RPMI8226 (cell line): Measurements from ENCODE around the gene ZBTB21.

Experiments used
- DNase-seq: peaks from one replicate; pipeline ENCODE4 v3.0.0-alpha.2; 2015

Gene ZBTB21

DNA sequence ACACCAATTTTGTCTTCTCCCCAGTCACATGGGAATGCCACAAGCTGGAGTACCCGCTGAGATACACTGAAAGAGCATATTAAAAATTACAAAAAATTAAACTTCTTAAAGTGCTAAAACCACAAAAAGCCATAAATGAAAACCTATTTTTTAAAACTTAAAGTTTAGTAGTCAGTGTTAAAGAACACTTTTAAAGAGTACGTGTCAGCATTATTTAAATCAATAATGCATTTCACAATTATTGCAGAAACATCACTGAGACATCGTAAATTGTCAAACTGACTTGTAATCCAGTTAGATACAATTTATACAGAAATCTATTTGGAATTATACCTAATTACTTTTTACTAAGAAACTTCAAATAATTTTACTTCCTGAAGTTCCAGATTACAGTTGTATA lies 22.9 kb downstream of the ZBTB21 start:
- DNase-seq, result no peak

DNA sequence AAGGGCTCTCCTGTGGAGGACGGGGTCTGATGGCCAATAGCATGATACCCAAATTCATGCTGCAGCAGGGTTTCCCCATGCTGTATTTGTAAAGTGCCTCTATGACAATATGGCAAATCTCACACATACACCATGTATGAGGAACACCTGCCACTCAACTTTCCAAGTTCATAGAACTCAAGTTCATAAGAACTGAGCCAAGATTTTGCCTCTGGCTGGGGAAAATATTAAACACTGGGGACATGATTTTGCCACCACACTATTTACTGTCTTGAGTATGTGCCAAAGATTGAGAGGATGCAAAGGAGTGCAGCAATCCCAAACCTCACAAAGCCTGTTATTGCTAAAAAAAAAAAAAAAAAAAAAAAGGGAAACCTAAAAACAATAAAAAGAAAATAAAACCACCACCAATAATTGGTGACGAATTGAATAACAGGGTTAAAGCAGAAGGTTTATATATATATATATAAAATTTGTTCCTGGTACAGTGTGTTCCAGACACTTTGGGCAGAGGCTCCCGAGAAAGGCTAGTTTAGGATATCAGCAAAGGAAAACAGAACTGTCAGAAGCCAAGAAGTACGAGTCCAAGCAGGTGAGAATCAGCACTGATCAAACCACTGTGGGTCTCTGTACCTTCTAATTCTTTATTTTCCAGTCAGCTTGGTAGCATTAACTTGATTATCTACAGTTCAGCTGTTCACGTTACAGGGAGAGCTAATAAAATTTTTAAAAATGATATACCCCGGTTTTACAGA lies 24.3 kb downstream of the ZBTB21 start:
- no peak for DNase-seq

DNA sequence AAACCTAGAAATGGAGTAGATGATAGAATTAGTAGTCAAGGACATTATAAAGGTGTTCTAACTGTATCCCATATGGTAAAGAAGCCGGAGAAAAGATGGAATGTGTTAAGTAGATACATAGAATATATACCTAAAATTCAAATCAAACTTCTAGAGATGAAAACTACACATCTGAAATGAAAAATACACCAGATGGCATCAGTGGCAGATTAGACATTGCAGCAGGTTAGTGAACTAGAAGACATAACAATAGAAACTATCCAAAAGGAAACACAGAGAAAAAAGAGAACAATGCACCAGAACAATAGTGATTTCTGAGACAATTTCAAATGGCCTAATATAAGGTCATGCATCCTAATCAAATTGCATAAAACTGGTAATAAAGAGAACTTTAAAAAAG lies 26.9 kb downstream of the ZBTB21 start:
- DNase-seq, result no peak

DNA sequence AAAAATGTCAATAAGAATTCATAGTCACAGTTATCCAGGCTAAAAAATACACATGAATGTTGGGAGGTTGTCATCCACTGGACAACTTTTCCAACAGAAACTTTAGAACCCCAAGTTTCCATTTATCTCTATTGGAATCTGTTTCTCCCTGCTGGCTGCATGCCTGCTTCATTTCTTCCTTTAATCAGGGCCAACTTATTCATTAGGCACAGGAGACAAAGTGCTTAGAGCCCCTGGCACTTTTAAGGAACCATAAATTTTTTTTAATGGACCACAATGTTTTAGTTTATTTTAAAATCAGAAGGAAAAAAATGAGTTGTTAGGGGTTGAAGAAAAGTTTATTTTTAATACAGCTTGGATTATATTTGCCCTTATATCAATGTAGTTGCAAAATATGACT lies 29.6 kb downstream of the ZBTB21 start:
- no peak for DNase-seq

DNA sequence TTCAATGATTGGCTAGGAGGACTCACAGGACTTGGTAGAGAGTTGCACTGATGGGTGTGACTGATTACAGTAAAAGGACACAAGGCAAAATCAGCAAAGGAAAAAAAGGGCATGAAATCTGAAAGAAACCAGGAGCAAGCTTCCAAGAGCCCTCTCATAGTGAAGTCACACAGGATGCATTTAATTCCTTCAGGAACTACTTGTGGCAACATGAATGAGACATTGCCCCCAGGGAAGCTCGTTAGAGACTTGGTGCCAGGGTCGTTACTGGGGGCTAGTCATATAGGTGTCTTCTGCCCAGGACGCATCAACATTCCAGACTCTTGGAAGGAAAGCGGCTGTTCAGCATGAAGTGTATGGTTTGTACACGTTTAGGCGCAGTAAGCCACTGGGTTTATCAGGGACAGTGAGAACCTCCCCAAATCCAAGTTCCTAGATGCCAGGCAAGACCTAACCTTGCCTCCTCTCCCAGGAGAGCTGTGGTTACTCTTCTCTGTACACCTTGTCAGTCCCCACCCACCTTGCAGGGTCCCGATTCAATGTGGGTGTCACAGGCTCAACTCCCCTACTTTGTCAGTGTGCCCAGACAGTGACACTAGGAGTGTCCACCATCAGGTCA lies 30.3 kb downstream of the ZBTB21 start:
- DNase-seq, result no peak

DNA sequence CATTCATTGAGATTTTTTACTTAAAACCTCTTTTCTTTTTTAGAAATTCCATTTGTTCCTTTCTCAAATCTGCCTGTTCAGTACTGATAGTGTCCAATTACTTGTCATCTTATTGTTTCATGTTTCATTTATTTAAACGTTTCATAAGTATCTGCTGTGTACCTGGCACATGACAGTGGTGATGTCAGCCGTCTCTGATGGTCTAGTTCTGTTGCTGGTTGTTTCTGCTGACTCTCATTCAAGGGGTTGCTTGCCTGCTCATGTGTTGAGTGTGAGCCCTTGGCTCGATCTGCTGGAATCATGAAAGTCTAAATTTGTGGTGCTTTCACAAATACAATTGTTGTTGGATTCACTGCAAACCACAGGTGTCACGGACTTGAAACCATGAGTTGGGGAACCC lies 30.8 kb downstream of the ZBTB21 start:
- DNase-seq, result no peak

DNA sequence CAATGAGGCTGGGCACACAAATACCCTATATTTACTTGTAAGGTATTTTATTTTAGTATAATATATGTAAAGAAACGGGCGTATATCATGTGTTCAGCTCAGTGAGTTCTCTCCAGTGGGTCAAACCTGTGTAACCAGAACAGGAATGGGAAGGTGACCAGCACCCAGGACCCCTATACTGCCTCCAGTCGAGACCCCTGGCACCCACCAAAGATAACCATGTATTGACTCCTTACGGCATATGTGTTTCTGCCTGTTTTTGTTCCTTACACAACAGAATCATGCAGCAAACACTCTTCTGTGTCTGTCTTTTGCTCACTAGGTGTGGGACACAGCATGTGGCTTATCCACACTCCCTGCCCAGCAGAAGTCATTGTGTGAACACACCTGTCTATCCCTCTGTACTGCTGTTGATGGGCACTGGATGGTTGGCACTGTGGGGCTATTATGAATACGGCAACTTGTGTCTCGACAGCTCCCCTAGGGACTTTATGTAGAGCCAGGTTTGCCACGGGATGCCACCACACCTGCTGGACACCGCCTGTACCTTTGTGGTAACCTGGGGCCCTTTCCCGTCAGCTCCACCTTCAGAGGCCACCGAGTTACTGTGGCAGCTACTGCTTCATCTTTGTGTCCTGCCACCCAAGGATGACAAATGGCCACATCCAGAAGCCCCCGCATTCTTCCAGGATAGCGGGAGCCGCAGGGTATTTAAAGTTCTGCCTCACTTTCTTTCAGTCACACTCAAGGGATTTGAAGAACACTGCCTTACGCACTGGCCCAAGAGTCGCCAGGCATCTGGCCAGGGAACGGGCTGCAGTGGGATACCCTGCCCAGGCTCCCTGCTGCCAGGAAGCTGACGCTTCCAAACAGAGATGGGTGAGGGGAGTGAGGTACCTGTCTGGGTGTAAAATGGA lies 32.9 kb downstream of the ZBTB21 start:
- DNase-seq, result no peak

DNA sequence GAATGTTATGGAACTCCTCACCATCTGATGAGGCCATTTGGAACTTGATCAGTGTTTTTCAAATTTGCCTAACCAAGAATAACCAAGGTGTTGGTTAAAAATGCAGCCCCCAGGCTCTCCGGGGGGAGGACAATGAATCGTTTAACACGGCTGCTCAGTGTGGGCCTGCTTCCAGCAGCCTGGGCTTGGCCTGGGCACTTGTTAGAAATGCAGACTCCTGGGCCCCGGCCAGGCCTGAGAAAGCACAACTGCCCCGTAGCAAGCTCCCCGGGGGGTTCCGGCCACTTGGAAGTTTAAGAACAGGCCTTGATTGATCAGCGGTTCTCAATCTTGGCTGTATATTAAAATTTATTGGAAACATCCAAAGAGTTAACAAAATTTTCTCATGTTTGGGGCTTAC lies 33.5 kb downstream of the ZBTB21 start:
- DNase-seq, result no peak

DNA sequence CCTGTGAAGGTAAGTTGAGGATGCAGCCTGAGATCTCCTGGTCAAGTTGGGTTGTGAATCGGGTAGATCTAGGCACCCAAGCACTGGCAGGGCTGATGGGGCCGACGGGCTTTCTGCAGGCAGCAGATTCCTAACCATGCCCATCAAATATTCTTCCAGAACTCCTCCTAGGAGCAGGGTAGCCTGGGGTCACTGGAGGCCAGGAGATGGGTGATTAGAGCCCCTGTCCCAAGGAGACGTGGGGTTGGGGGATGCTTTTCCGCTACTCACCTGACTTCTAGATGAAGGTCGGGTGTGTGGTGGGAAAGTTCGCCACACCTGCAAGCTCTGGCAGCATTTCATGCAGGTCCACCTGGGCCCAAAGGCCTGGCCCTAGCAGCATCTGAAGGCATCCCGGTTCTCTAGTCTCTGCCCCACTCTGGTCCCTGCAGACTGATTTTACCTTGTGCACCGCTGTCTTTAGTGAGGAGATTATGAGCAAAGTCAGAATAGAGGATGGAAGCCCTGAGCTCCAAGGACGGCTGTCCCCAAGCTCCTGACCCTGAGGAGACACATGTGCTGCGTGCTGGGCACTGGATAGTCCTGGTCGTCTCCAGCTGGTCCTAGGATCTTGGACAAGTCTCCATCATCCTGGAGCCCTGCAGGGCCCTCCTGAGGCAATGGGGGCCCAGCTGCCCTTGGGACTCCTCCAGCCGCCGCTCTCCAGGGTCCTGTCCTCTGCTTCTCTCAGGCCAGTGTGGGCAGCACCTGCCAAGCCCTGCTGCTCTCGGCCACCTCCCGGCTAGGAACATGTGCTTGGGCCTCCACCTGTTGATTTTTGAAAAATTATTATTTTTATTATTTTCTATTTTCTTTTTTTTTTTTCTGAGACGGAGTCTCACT lies 34.5 kb downstream of the ZBTB21 start:
- no peak for DNase-seq

DNA sequence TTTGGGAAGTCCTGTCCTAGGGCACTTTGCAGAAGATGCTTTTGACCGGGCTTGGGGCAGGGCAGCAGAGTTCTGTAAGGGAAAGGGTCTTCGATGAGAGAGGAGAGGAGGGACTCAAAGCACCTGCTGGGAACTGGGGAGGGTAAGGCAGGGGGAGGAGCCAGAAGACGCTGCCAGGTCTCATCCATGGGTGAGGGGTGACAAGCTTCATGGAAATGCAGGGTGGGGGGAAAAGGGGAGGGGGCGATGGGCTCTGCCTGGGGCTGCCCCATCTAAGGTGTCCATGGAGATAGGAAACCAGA lies 35.5 kb downstream of the ZBTB21 start:
- DNase-seq, result no peak

DNA sequence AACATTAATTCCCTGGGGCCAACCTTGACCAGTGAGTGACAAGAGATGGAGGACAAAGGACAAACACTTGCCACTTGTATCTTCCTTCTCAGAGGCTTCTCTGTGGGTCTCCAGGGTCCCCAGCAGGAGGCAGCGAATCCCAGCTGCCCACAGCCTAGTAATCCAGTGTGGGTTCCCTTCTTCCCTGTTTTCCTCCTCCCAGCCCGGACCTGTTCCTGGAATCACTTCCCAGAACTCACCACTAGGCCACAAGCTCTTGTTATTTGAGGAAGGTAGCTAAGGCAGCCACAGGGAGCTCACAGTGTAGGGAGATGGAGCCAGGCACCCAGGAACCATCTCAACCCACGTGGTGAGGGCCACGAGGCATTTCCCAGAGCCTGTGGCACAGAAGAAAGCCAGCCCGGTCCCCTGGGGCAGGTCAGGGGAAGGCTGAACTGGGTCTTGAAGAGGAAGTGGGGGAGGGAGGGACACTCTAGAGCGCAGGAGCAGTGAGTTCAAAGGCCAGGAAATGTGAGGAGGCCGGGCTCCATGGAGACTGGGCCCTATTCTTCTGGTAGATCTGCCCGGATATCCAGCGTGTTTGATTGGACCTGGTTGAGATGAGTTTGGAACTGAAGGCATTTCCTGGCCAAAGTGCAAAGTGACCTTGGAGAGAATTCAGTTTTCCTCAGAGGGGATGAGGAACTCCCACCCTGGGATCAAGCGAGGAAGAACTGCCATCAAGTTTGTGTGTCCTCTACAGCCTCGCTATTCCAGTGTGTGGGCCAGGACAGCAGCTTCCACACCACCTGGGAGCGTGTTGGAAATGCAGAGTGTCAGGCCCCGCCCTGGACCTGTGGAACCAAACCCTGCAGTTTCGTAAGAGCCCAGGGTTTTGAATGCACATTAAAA lies 36.1 kb downstream of the ZBTB21 start:
- DNase-seq, result no peak

DNA sequence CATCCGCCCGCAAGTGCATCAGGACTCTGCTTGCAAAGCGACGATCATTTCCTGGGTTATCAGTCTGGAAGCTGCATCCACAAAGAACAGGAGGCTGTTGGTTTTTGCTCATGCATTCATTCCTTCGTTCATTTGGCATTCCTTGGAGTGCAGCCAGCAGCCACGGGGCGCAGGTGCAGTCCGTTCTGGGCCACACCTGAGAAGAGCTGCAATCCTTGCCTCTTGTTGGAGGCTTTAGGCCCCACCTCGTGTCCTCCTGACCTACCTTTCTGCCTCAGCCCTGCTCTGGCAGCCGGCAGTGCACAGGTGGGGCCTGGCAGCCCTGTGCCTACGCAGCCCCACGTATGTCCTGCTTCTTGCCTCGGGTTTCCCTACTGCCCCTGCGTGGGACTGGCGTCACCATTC lies 36.7 kb downstream of the ZBTB21 start:
- DNase-seq, result peak; percentile 66

DNA sequence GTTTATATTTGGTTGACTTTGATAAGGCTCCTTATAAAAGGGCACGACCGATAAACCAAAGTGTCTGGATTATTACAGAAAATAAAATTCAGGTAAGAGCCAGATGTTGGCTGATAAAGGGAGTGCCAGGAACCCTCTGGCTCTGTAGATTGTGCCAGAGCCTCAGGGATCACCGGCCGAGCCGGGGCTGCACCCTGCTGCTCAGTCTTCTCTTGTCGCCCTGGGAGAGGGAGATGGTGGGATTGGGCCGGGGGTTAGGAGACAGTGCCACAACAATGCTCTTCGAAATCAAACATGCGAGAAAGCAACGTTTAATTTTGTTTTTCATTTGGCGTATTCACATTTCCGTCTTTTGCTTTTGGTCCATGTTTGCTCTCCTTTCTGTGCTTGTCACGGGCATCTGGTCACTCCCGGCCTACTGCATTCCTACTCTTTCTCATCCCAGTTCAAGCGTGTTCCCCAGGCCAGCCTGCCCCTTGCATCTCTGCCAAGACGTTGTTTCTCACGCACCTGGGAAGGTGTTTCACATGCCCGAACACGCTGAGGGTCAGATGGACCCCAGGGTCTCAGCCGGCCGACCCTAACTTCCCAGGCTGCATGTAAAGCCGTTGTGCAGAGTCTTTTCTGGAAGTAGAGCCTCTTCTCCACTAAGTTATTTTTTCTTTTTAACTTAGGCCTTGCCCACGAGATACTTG lies 37.5 kb downstream of the ZBTB21 start:
- no peak for DNase-seq

DNA sequence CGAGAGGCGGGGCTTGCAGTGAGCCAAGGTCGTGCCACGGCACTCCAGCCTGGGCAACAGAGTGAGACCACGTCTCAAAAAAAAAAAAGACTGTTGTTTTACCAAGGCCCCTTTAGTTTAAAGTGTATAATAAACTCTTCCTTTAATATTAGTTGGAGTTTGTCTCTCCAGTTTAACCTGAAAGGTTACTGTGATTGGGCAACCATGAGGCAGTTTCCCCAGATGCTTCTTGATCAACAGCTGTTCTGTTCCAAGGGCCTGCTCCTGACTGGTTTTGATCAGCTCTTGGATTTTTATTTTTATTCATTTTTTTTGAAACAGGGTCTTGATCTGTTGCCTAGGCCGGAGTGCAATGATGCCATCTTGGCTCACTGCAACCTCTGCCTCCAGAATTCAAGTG lies 38.3 kb downstream of the ZBTB21 start:
- DNase-seq, result no peak

DNA sequence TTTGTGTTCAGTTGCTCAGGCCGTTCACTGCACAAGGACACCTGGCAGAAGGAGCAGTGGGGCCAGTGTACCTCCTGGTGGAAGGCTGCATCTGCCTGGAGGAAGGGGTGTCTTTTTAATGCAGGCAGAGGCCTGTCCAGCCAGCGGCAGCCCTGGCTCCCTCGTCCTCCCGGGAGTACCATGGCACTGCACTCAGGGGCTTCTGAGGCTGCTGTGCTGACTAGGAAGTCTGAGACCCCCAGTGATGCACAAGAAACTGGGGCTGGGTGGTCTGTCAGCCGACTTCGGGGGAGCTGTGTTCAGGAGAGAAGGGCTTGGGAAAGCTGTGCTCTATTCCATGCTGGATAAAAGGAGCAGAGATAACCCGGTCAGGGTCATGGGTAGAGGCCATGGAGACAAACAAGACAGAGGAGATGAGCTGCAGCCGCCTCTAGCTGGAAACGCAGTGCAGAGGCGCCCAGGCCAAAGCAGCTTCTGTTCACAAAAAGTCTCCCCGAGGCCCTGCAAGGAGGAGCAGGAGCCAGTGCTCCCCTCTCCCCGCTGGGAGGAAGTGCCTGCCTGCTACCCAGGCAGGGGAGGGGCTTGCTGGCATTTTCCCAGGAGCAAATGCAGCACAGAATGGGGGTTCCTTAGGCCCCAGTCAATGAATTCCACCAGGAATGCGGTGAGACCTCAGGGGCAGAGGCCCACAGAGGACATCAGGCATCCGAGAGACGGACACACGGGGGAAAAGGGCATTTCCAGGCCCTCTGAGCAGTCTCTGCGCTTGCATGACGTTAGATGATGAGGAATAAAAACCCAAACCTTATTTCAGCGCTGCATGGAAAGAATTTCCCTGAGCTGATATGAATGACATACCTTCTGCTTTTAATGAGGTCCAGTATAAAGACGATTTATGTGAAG lies 39.2 kb downstream of the ZBTB21 start:
- DNase-seq, result no peak

DNA sequence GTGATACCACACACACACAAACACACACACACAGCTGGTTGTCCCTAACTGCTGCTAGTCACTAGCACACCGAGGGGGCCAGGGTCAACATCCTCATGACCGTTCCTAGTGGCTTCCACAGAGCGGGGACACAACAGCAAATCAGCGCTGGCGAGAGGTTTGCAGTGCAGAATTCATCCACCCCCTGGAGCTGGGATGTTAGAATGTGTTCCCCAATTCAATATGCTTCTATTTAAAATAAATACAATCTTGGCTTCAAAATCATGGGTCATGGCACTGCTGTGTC lies 40.1 kb downstream of the ZBTB21 start:
- DNase-seq, result no peak

DNA sequence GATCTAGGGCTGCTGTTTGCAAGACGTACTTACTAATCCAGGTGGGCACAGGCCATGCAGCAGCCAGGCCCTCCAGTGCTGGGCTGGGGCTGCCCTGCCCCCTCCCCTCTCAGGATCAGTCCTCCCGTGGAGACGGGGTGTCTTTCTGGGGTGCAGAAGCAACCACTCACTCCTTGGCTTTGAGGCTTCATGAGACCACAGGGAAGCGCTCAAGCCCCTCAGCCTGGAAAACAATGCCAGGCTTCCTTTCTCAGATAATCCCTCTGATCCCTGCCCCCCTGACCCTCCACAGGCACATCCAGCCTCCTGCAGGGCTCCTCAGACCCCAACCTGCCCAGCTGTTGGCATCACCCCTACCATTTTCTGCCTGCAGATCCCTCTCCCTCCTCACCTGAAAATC lies 42.5 kb downstream of the ZBTB21 start:
- DNase-seq, result no peak

DNA sequence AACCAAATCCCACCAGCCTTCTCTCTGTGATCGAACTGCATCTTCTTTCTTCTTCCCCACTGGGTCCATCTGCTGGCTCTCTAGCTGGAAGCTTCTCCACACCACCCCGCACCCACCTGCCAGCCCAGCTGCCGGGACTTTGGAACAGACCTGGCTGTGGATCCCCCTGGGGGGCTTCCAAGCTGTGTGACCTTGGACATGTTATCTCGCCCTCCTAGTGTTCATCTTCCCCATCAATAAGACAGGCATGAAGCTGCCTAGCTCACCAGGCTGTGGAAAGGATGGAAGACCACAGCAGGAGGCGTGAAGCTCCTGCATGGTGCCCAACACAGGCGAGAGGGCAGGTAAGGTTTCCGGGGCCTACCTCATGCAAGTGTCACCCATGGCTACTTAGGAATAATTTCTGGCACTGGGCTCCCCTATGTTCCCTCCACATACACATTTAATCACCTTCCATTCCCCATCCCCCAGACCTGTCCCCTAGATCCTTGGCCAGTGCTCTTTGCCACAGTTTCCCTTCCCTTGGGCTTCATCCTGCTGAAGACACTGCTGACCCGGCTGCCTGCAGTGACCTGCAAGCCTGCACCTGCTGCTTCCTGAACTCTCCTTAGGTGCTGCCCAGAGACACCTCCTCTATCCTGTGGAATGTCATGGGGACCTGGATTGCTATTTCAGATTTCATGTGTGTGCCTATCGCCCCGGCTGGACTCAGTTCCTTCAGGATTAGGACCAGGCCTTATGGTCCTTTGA lies 43.1 kb downstream of the ZBTB21 start:
- no peak for DNase-seq

DNA sequence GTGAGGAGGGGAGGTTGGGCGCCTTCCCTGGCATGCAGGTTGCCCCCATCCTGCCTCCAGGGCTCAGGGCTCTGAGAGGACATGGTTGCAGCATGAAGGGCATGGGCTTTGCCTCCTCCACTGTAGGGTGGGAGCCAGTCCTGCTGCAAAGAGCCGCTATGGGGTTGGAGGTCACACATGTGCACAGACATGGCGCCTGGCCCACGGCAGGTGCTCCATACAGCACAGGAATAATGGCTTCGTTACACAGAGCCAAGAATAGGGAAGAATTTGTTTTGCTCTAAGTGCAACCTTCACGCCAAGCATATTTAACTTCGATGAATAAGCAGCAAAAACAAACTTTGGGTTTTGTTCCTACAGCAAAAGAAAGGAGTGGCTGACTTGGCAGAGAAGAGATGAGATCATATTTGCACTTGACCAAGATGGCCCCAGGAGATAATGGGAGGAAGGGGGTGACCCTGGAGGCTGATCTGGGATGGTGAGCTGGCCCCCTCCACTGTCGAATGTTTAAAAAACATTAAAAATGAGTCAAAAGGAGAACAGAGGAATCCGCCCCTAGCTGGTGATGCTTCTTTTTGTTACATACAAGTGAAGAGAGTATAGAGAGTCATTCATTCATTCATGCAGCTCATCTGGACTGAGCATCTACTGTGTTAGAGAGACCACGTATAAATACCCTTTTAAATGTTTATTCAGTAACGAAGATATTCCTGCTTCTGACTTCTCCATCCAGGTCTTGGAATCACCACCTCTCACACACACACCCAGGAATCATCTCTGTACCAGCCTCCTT lies 43.9 kb downstream of the ZBTB21 start:
- DNase-seq, result no peak
